CD1c-positive myeloid dendritic cell (primary cell): ENCODE data around the gene NXPE4.

ENCODE experiments used
- DNase-seq: peaks from one replicate; pipeline ENCODE4 v3.0.0-alpha.2; 2016; ENCODE audit errors: extremely low spot score

Gene NXPE4

DNA sequence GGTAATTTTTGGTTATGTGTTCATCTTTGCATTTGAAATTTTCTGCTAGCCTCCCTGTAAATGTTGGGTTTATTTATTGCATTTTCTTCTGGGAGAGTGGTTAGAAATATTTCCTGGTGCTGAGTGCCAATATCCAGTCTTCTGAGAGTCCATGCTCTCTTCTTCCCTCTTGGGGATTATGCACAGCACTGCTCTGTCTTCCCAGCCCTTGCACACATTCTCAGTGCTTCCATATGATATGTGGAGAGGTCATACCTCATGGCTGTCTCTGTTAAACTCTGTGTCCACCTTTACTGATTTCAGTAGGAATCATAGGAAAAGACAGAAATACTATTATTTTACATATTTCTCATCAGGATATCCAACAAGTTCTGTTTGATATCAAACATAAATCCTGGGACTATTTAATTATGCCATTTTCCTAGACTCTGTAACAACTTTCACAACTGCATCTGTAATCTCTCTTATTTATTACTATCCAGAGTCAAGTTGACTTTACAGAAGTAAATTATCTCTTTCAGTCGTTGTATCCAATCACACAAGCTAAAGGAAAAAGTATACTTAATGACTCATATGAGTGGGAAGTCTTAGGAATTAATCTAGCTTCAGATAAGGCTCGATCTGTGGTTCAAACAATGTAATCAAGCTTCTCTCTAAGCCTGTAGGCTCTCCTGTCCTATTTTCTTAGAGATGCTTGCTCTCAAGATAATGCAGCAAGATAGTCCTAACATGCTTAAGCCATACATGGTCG lies 33.2 kb downstream of the NXPE4 start:
- no peak for DNase-seq

DNA sequence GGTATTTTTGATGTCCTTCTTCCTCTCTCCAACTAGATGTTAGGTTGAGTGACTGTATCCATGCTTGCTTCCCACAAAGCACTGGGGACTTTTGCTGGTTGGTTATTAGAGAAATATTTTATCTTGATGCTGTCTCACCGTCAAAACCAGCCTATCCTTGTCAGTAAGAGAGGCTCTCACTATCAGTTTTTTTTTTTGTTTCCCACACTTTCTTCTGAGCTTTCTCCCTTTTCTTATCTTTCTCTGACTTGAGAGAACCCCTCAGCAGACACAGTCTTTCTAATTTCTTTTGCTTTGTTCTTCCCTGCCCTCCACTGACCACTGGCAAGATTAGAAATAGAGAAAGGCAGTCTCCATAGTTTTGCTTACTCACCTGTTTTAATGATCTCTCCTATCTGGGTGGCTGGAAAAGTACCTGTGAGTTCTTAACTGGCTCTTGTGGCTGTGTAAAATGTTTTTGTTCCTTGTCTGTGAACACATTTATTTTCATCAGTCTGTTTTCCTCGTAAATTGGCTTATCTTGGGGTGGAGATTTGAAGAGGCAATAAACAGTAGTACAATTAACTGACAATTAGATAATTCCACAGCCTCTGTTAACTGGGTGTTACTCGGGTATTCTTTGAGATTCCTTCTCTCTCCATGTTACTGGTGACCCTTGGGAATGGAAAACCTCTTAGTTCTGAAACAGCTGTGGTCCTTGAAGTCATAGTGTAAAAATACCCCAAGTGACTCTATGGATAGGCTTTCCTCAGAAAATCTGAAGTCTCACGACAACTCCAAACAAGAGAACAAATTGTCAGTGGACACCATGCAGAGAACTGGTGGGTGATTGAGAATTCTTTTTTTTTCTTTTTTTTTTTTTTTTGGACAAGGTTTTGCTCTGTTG lies 35.9 kb downstream of the NXPE4 start, which contains the start of gene NXPE1:
TSS of gene NXPE1 (minus strand) at position 457 of the 886 bp plus-strand sequence. CDS start 8,680 bp downstream, outside the sequence.
- no peak for DNase-seq

DNA sequence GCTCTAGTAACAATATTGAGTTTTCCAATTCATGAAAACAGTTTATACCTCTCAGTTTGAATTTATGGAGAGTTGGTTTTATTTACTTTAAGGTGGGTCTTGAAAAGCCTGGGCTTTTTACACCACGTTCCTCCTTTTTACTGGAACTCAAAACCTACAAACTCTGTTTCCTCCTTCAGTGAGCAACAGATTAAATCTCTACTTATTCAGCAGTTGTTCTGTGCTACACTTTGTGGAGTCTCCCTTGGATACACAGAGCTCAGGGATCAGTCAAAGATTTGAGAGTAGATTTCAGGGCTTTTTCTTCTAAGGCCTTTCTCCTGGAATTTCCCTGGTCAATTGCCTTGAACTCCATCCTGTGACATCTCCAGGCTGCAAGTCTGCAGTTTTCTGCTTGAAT lies 39.5 kb downstream of the NXPE4 start:
- no peak for DNase-seq

DNA sequence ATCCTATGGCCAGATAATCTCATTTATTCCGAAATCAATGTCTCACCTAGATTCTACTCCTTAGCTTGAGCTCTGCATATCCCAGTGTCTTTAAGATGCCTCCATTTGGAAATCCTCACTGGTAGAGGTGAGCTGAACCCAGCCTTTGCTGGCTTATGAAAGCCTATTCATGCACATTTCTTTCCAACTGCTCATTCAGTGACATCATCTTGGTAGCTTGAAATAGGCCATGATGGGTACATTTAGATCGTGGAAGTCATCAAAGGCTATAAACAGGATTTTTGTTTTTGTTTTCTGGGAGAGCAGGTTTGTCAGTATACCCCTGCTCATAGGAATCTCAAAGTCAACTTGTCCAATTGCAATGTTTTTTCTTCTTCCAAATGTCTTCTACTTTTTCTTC lies 41.9 kb downstream of the NXPE4 start:
- DNase-seq = no peak

DNA sequence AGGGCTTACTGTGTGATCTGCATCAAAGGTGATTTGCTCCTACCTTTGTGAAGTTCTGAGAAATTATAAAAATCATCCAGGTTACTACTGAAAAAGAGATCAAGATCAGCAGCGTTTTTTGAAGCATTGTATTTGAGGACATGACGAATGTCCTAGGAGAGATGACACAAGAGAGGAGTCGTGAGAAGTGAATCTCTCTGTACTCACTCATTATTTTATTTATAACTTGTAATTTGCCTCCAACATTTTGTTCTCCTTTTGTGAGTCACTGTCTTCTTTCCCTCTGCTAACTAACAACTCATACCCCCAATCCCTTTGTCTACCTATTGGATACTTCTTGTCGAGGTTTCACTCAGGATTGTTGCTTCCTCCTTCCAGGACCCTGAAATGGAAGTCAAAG lies 44.5 kb downstream of the NXPE4 start:
- no peak for DNase-seq

DNA sequence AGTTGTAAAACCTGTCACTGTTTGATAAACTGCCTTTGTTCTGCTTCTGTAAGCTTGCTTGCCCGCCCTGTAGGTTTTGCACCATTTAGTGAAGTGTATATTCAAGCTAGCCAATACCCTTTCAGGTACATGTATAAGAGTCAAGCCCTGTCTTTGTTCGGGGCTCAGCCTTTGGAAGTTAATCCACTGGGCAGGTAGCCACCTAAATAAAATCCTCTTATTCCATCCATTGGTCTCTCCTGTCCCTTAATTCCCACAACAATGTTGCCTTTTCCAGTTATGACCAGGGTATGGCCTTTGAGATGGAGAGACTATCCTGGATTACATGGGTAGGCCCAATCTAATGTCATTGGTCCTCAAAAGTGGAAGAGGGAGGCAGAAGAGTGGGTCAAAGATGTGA lies 69.9 kb downstream of the NXPE4 start:
- DNase-seq = no peak

DNA sequence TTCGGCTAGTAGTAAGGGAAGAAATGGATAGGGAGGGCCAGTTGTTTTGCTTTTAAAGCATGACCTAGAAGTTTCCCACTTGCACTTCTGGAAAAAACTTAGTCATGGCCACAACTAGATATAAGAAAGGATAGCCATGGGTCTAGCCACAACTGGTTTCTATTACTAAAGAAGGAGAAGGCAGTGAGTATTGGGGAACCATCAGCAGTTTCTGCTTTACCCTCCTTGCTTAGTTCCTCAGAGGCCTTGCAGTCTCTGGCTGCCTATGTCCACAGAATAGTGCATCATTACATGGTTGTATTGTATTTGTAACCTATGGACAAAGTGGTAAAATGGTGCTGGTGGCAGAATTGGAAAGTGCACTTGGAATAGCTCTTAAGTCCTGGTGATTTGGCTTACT lies 71.5 kb downstream of the NXPE4 start:
- DNase-seq = no peak

DNA sequence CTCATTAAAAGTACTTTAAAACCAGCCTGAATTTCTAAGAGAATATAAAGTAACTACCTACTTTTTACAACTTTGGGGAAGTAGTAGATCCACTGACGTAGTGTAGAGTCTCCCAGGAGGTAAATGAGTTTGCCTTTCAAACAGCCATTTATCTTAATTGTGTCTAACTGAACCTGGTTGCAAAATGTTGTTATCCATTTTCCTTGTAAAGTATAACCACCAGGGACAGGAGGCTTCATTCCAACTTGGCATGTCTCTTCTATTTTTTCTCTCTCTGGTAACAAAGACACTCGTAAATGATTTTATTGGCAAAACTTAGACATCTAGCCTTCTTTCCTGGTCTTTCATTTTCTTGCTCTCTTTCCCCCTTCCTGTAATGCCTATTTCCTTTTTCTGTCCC lies 72.8 kb downstream of the NXPE4 start:
- no peak for DNase-seq
